Neural cell (in vitro differentiated cells): Measurements from ENCODE around the gene JMJD6. TPM values are rescaled to one million over a fixed set of nuclear protein-coding genes. Genes with fewer than 3 reads are reported as not detected.

Experiments used
- H2AFZ ChIP-seq: fragments of 200-600, 300-800 bp; sonication (generic), shearing (Covaris generic); 2 replicates; pipeline ENCODE4 v1.6.0; 2014; ENCODE audit warnings: low read depth, mild to moderate bottlenecking, antibody characterized with exemption, low read length, moderate library complexity
- H3F3A ChIP-seq: fragments of 200-600 bp; shearing (Covaris generic); 2 replicates; pipeline ENCODE4 v1.6.1; 2016; ENCODE audit warnings: mild to moderate bottlenecking, moderate library complexity, mixed read lengths, antibody characterized with exemption, low read length; ENCODE audit not compliant: insufficient read depth, poor library complexity, severe bottlenecking
- H3K27ac ChIP-seq: fragments of 200-600, 300-800 bp; sonication (generic), shearing (Covaris generic); 2 replicates; pipeline ENCODE4 v1.5.1; 2014; ENCODE audit warnings: mild to moderate bottlenecking, low read length, moderate library complexity
- H3K27me3 ChIP-seq: fragments of 300-800, 200-600 bp; sonication (generic), shearing (Covaris generic); 2 replicates; pipeline ENCODE4 v1.6.0; 2014; ENCODE audit warnings: mild to moderate bottlenecking, low read depth, low read length, moderate library complexity; ENCODE audit not compliant: insufficient read depth
- H3K36me3 ChIP-seq: fragments of 300-800, 200-600 bp; sonication (generic), shearing (Covaris generic); 2 replicates; pipeline ENCODE4 v1.5.1; 2014; ENCODE audit warnings: mild to moderate bottlenecking, antibody characterized with exemption, low read length, moderate library complexity; ENCODE audit not compliant: insufficient read depth
- H3K4me2 ChIP-seq: fragments of 300-800, 200-600 bp; sonication (generic), shearing (Covaris generic); 2 replicates; pipeline ENCODE4 v1.6.0; 2014; ENCODE audit warnings: mild to moderate bottlenecking, low read length
- H3K4me3 ChIP-seq: fragments of 300-800, 200-600 bp; sonication (generic), shearing (Covaris generic); 2 replicates; pipeline ENCODE4 v1.5.1; 2014; ENCODE audit warnings: mild to moderate bottlenecking, low read length, moderate library complexity
- H3K79me2 ChIP-seq: fragments of 200-600 bp; shearing (Covaris generic); replicated peaks from 2 replicates; pipeline ENCODE4 v1.6.0; 2014; ENCODE audit warnings: mild to moderate bottlenecking, low read length, moderate library complexity; ENCODE audit not compliant: insufficient read depth
- H3K9ac ChIP-seq: fragments of 300-800, 200-600 bp; sonication (generic), shearing (Covaris generic); 2 replicates; pipeline ENCODE4 v1.6.1; 2016; ENCODE audit warnings: mild to moderate bottlenecking, low read length, mixed read lengths
- H3K9me2 ChIP-seq: fragments of 200-600 bp; shearing (Covaris generic); 2 replicates; pipeline ENCODE4 v1.6.1; 2016; ENCODE audit warnings: mild to moderate bottlenecking, low read length, mixed read lengths; ENCODE audit not compliant: insufficient read depth
- H3K9me3 ChIP-seq: fragments of 200-600, 300-800 bp; sonication (generic), shearing (Covaris generic); 2 replicates; pipeline ENCODE4 v1.6.1; 2016; ENCODE audit warnings: mild to moderate bottlenecking, mixed run types, low read length, moderate library complexity, mixed read lengths
- H4K20me1 ChIP-seq: fragments of 200-600 bp; shearing (Covaris generic); 2 replicates; pipeline ENCODE4 v1.6.1; 2016; ENCODE audit warnings: mild to moderate bottlenecking, mixed run types; ENCODE audit not compliant: insufficient read depth
- EP300 ChIP-seq: fragments of 450-650 bp; conservative IDR thresholded peaks from 2 replicates; pipeline ENCODE4 v1.6.1; 2014; ENCODE audit warnings: antibody characterized with exemption, mild to moderate bottlenecking, moderate library complexity; ENCODE audit not compliant: poor library complexity, severe bottlenecking
- EZH2 ChIP-seq: fragments of 200-600, 300-800 bp; shearing (Covaris generic), sonication (generic); IDR thresholded peaks from 2 replicates; pipeline ENCODE4 v1.6.1; 2014; ENCODE audit warnings: antibody characterized with exemption, low read length, borderline replicate concordance, mild to moderate bottlenecking; ENCODE audit not compliant: insufficient read depth, poor library complexity, severe bottlenecking
- MXI1 ChIP-seq: fragments of 450-650 bp; conservative IDR thresholded peaks from 2 replicates; pipeline ENCODE4 v1.6.1; 2014; ENCODE audit warnings: antibody characterized with exemption, mild to moderate bottlenecking; ENCODE audit not compliant: poor library complexity, severe bottlenecking
- POLR2AphosphoS5 ChIP-seq: IDR thresholded peaks from 2 replicates; pipeline ENCODE4 v1.6.1; 2012
- RAD21 ChIP-seq: fragments of 450-650 bp; conservative IDR thresholded peaks from 2 replicates; pipeline ENCODE4 v1.6.1; 2014; ENCODE audit warnings: antibody characterized with exemption, mild to moderate bottlenecking, moderate library complexity
- SMC3 ChIP-seq: fragments of 450-650 bp; conservative IDR thresholded peaks from 2 replicates; pipeline ENCODE4 v1.6.1; 2014; ENCODE audit warnings: antibody characterized with exemption, mild to moderate bottlenecking, moderate library complexity; ENCODE audit not compliant: poor library complexity
- TAF1 ChIP-seq: IDR thresholded peaks from 2 replicates; pipeline ENCODE4 v1.6.1; 2012; ENCODE audit warnings: low read depth
- polyA plus RNA-seq: library from polyadenylated mRNA; depleted of rRNA; stranded (reverse); fragments of >200 nt; gene quantifications from 2 replicates; pipeline ENCODE4 v1.2.3, GENCODE V29; 2014
- TF ChIP-seq, protein P1 (sequence below): IDR thresholded peaks from 2 replicates; pipeline ENCODE4 v1.6.1; 2012; ENCODE audit warnings: borderline replicate concordance
- TF ChIP-seq, protein P2 (sequence below): fragments of 450-650 bp; IDR thresholded peaks from 2 replicates; pipeline ENCODE4 v1.5.1; 2014; ENCODE audit warnings: antibody characterized with exemption, mild to moderate bottlenecking, moderate library complexity; ENCODE audit not compliant: poor library complexity, severe bottlenecking

Gene JMJD6
- polyA plus RNA-seq, 1 donor from 2014 or later: 21.7 TPM

DNA sequence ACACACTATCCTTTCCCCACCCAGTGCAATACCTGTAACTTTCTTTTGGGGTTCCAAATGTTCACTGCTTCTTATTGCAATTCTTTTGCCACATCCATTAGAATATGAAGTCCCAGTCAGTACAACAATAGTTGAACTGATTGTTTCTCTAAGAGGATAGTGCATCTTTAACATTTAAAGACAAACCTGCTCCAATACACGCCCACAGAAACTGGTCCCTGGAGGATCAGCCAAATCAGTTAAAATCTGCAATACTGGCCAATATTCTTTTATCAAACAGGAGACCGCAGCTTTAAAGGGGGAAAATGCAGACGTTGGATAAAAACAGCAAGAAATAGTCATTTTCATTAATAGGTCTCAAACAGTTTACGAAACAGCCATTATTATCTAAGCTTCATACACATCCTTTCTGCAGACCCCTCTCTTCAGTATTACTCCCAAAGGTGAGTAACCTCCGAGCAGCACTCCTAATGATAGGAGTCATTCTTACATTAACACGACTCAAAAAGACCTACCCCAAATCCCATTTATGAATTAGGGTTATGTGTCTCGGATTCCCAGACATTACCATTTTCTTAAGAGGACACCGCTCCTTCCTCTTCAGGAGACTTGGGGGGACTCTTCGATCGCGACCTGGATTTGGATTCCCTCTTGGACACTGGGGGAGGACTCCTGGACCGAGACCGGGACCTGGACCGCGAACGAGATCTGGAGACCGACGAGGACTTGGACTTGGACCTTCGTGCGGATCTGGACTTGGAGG is 9.4 kb upstream of the JMJD6 start:
- Histone ChIP-seq H4K20me1 (peaks cover 7% of the 10 kb centered on the region), H3K4me2 (peak overlapping the region; percentile 78), H2AFZ (peak overlapping the region; percentile 25), H3K9ac (peak overlapping the region; percentile 96), H3K4me3 (peak overlapping the region; percentile 93), H3K79me2 (peaks cover 49% of the 10 kb centered on the region), H3F3A (peaks cover 2% of the 10 kb centered on the region), H3K27ac (peak overlapping the region; percentile 98), H3K27me3 (no peaks in the 10 kb centered on the region), H3K36me3 (no peaks in the 10 kb centered on the region), H3K9me3 (no peaks in the 10 kb centered on the region), H3K9me2 (no peaks in the 10 kb centered on the region)
- TF ChIP-seq, protein P1, sequence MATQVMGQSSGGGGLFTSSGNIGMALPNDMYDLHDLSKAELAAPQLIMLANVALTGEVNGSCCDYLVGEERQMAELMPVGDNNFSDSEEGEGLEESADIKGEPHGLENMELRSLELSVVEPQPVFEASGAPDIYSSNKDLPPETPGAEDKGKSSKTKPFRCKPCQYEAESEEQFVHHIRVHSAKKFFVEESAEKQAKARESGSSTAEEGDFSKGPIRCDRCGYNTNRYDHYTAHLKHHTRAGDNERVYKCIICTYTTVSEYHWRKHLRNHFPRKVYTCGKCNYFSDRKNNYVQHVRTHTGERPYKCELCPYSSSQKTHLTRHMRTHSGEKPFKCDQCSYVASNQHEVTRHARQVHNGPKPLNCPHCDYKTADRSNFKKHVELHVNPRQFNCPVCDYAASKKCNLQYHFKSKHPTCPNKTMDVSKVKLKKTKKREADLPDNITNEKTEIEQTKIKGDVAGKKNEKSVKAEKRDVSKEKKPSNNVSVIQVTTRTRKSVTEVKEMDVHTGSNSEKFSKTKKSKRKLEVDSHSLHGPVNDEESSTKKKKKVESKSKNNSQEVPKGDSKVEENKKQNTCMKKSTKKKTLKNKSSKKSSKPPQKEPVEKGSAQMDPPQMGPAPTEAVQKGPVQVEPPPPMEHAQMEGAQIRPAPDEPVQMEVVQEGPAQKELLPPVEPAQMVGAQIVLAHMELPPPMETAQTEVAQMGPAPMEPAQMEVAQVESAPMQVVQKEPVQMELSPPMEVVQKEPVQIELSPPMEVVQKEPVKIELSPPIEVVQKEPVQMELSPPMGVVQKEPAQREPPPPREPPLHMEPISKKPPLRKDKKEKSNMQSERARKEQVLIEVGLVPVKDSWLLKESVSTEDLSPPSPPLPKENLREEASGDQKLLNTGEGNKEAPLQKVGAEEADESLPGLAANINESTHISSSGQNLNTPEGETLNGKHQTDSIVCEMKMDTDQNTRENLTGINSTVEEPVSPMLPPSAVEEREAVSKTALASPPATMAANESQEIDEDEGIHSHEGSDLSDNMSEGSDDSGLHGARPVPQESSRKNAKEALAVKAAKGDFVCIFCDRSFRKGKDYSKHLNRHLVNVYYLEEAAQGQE: no peak
- TF ChIP-seq SMC3: no peak

DNA sequence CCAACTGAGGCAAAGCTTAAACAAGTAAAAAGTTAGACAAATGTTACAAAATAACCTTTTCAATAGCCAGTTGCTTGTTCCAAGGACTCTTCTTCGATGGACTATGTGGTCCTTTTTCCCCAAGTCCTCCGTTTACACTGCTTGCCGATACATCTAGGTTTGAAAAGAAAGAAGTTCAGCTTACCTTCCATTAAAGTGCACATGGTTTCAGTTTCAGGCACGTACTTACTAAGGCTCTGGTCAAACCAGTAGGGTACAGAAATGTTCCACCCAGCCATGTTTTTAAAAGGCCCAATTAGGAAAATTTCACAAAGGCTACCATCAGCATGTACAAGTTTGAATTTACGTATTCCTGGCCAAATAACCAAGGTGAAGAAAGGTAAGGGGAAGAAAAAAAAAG is 8.6 kb upstream of the JMJD6 start:
- no peaks in the 10 kb centered on the region for H3K9me2 ChIP-seq
- no peak overlapping the region for H2AFZ ChIP-seq
- peaks cover 49% of the 10 kb centered on the region for H3K79me2 ChIP-seq
- H3K27me3 ChIP-seq: no peaks in the 10 kb centered on the region
- H3K4me3 ChIP-seq: peak overlapping the region; percentile 93
- no peaks in the 10 kb centered on the region for H3K36me3 ChIP-seq
- no peak overlapping the region for H3K27ac ChIP-seq
- H4K20me1 ChIP-seq: peaks cover 7% of the 10 kb centered on the region
- peak overlapping the region; percentile 96 for H3K9ac ChIP-seq
- H3K9me3 ChIP-seq: no peaks in the 10 kb centered on the region
- H3F3A ChIP-seq: peaks cover 2% of the 10 kb centered on the region
- H3K4me2 ChIP-seq: peak overlapping the region; percentile 78
- TF ChIP-seq EZH2 (no peak), EP300 (no peak), RAD21 (no peak), POLR2AphosphoS5 (no peak), TAF1 (no peak), MXI1 (no peak), SMC3 (no peak)
- TF ChIP-seq, protein P2, sequence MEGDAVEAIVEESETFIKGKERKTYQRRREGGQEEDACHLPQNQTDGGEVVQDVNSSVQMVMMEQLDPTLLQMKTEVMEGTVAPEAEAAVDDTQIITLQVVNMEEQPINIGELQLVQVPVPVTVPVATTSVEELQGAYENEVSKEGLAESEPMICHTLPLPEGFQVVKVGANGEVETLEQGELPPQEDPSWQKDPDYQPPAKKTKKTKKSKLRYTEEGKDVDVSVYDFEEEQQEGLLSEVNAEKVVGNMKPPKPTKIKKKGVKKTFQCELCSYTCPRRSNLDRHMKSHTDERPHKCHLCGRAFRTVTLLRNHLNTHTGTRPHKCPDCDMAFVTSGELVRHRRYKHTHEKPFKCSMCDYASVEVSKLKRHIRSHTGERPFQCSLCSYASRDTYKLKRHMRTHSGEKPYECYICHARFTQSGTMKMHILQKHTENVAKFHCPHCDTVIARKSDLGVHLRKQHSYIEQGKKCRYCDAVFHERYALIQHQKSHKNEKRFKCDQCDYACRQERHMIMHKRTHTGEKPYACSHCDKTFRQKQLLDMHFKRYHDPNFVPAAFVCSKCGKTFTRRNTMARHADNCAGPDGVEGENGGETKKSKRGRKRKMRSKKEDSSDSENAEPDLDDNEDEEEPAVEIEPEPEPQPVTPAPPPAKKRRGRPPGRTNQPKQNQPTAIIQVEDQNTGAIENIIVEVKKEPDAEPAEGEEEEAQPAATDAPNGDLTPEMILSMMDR: no peak
- TF ChIP-seq, protein P1: no peak
